Measurements from ENCODE around the gene KIAA1671. TPM values are rescaled to one million over a fixed set of nuclear protein-coding genes. Genes with fewer than 3 reads are reported as not detected.

The KIAA1671 gene
- total and polyA plus RNA-seq, 7 donors, result 6.3 to 34.2 (median 10.2) TPM

DNA sequence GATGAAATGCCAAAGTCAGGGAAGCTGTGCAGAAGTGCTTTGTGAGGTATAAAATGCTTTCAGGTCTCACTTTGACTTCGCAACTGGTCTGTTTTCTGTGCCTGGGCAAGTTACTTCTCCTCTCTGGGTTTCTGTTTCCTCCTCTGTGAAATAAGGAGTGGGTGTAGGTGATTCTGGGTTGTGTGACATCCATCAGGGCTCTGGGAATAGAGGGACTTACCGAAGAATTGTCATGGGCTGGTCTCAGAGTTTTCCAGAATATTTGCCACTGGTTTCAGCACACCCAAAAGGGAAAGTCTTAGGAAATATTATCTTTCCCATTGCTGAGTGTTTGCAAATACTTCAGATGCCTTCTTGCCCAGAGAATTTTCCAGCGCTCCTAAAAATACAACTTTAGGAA is 118.4 kb downstream of the KIAA1671 start:
- H3K27me3 ChIP-seq, result no peaks in the 10 kb centered on the region
- 61 to 75% methylated on average over 3 of the region's 3 CpGs for WGBS, 2 donors
- peaks cover 0 to 27% (median 7%) of the 10 kb centered on the region in 4 donors for H3K4me1 ChIP-seq
- no peaks in the 10 kb centered on the region for H3K36me3 ChIP-seq
- no peak for DNase-seq
- peak overlapping the region in 2 of 4 donors; percentile 27 to 39 for H3K4me3 ChIP-seq
- no peaks in the 10 kb centered on the region for H3K9me3 ChIP-seq
- H3K27ac ChIP-seq, result peak overlapping the region in 2 of 4 donors; percentile 32 to 74
- intact Hi-C loops (cut with DNase I), result no loop called here
- TF ChIP-seq POLR2A (IDR thresholded peaks at IDR 0.05) (no peak), EP300 (IDR thresholded peaks at IDR 0.05) (no peak), POLR2AphosphoS5 (IDR thresholded peaks at IDR 0.05) (no peak)
- TF ChIP-seq, protein P1, sequence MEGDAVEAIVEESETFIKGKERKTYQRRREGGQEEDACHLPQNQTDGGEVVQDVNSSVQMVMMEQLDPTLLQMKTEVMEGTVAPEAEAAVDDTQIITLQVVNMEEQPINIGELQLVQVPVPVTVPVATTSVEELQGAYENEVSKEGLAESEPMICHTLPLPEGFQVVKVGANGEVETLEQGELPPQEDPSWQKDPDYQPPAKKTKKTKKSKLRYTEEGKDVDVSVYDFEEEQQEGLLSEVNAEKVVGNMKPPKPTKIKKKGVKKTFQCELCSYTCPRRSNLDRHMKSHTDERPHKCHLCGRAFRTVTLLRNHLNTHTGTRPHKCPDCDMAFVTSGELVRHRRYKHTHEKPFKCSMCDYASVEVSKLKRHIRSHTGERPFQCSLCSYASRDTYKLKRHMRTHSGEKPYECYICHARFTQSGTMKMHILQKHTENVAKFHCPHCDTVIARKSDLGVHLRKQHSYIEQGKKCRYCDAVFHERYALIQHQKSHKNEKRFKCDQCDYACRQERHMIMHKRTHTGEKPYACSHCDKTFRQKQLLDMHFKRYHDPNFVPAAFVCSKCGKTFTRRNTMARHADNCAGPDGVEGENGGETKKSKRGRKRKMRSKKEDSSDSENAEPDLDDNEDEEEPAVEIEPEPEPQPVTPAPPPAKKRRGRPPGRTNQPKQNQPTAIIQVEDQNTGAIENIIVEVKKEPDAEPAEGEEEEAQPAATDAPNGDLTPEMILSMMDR (IDR thresholded peaks at IDR 0.05), result no peak

DNA sequence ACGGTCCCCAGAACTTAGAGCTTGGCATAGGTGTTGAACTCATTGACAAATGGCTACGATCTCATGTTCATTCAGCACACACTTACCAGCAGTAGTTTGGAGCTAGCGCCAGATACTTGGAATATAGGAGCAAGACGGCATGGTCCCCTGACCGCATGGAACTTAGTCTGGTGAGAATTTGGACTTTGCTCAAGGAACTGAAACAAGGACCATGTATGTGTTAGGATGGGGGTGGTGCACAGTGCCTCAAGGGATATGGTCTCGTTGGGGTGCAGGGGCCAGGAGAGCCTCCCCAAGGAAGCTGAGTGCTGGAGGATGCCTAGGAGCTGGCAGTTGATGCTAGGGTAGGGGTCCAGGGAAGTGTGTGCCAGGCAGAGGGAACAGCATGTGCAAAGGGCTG is 119.2 kb downstream of the KIAA1671 start:
- Histone ChIP-seq H3K27ac (peak overlapping the region in 1 of 4 donors; percentile 74), H3K4me1 (peaks cover 0 to 27% (median 7%) of the 10 kb centered on the region in 4 donors), H3K4me3 (no peak overlapping the region), H3K9me3 (no peaks in the 10 kb centered on the region), H3K27me3 (no peaks in the 10 kb centered on the region), H3K36me3 (no peaks in the 10 kb centered on the region)
- intact Hi-C loops (cut with DNase I), result no loop called here
- no peak for TF ChIP-seq POLR2A (IDR thresholded peaks at IDR 0.05)
- no peak for TF ChIP-seq POLR2AphosphoS5 (IDR thresholded peaks at IDR 0.05)
- TF ChIP-seq EP300 (IDR thresholded peaks at IDR 0.05), result no peak
- TF ChIP-seq, protein P1 (IDR thresholded peaks at IDR 0.05), result no peak
- no peak for DNase-seq
- WGBS, 2 donors, result 84 to 90% methylated on average over 6 of the region's 6 CpGs

DNA sequence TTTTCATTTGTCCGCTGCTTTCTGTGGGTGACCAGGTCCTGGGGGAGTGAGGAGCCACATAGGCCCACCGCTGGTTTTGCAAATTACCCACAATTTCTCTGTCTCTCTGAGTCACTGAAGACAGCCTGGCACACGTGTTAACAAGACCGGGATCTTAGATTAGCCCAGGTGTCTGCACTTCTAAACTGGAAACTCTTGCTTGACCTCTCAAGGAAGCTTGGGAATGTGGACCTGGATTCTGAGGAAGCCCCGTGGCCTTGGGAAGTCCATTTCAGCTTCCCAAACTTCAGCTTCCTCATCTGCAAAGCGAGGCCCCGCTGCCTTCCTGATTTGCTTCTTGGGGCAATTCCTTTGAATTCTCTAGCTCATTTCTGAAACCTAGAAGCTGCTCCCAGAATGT is 119.9 kb downstream of the KIAA1671 start:
- 80 to 82% methylated on average over 7 of the region's 7 CpGs for WGBS, 2 donors
- H3K36me3 ChIP-seq, result no peaks in the 10 kb centered on the region
- no peak for DNase-seq
- intact Hi-C loops (cut with DNase I), result no loop called here
- no peak overlapping the region for H3K4me3 ChIP-seq
- no peaks in the 10 kb centered on the region for H3K9me3 ChIP-seq
- TF ChIP-seq EP300 (IDR thresholded peaks at IDR 0.05) (no peak), POLR2AphosphoS5 (IDR thresholded peaks at IDR 0.05) (no peak), POLR2A (IDR thresholded peaks at IDR 0.05) (no peak)
- TF ChIP-seq, protein P1 (IDR thresholded peaks at IDR 0.05), result no peak
- peaks cover 0 to 27% (median 7%) of the 10 kb centered on the region in 4 donors for H3K4me1 ChIP-seq
- H3K27me3 ChIP-seq, result no peaks in the 10 kb centered on the region
- no peak overlapping the region for H3K27ac ChIP-seq

DNA sequence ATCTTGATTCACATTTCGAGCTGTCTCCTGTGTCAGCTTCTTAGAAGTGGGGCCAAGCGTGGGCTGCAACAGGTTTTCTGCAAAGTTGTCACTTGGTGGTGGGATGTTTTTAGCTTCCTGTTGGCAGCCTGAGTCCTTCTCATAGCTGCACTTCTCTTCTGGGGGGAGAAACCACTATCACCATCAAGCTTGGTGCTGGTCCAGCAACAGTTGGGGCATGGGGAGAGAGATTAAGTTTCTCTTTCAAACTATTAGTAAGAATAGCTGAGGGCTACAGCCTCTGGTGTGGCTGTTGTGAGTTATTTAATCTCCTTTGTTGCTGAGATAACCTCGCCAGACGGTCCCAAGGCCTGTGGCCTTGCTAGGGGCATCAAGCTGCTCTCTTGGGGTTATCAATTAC is 123.8 kb downstream of the KIAA1671 start:
- intact Hi-C loops (cut with DNase I), result no loop called here
- Histone ChIP-seq H3K9me3 (no peaks in the 10 kb centered on the region), H3K4me1 (peaks cover 0 to 6% (median 1%) of the 10 kb centered on the region in 4 donors), H3K36me3 (no peaks in the 10 kb centered on the region), H3K27me3 (no peaks in the 10 kb centered on the region), H3K27ac (no peak overlapping the region), H3K4me3 (no peak overlapping the region)
- WGBS, 2 donors, result 59 to 75% methylated on average over 4 of the region's 4 CpGs
- no peak for DNase-seq
- TF ChIP-seq POLR2A (IDR thresholded peaks at IDR 0.05) (no peak), EP300 (IDR thresholded peaks at IDR 0.05) (no peak), POLR2AphosphoS5 (IDR thresholded peaks at IDR 0.05) (no peak)
- TF ChIP-seq, protein P1 (IDR thresholded peaks at IDR 0.05), result no peak

DNA sequence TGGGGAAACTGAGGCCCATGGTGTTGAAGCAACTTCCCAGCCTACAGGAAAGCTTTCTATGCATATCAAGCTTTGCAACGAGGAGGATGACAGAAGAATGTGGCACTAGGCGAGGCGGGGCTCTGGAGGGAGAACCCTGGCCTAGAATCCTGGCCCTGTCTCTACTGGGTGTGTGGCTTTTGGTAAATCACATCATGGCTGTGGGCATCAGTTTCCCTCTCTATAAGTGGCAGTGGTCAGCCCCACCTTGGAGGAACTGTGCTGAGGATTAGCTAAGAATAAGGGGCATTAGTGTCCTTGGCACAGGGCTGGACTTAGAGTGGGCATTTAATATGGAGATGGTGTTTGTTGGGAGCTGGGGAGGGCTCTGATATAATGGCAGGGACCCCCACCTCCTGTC is 124.5 kb downstream of the KIAA1671 start:
- Histone ChIP-seq H3K27me3 (no peaks in the 10 kb centered on the region), H3K9me3 (no peaks in the 10 kb centered on the region), H3K4me3 (no peak overlapping the region), H3K27ac (no peak overlapping the region), H3K4me1 (no peaks in the 10 kb centered on the region), H3K36me3 (no peaks in the 10 kb centered on the region)
- no peak for DNase-seq
- intact Hi-C loops (cut with DNase I), result no loop called here
- WGBS, 2 donors, result 54 to 74% methylated on average over 3 of the region's 3 CpGs
- no peak for TF ChIP-seq EP300 (IDR thresholded peaks at IDR 0.05)
- TF ChIP-seq POLR2AphosphoS5 (IDR thresholded peaks at IDR 0.05), result no peak
- TF ChIP-seq, protein P1 (IDR thresholded peaks at IDR 0.05), result no peak
- TF ChIP-seq POLR2A (IDR thresholded peaks at IDR 0.05), result no peak
